Activated CD4-positive, CD25-positive, alpha-beta regulatory T cell treated with anti-CD3 and anti-CD28 coated beads, Interleukin-2, amount 50 U/mL, for 16 hours (primary cell): ENCODE data around the gene IRGC.

Experiments used
- DNase-seq: peaks from one replicate; pipeline ENCODE4 v3.0.0-alpha.2; 2020; ENCODE audit warnings: low read depth, low spot score

The IRGC gene

GRCh38 chr19:43691755-43692154 is 24.1 kb upstream of the IRGC start:
- no peak for DNase-seq

- no peak for DNase-seq
Measured at GRCh38 chr19:43692385-43692784, 23.5 kb upstream of the IRGC start.

- no peak for DNase-seq
Measured at GRCh38 chr19:43692877-43693276, 23.0 kb upstream of the IRGC start.

- no peak for DNase-seq
Measured at GRCh38 chr19:43694553-43694952, 21.3 kb upstream of the IRGC start.

GRCh38 chr19:43695985-43696704 is 19.7 kb upstream of the IRGC start:
- DNase-seq = no peak

GRCh38 chr19:43697295-43697694 is 18.6 kb upstream of the IRGC start:
- DNase-seq = no peak

GRCh38 chr19:43699506-43700394 is 16.1 kb upstream of the IRGC start:
- DNase-seq = no peak

GRCh38 chr19:43700395-43701000 is 15.4 kb upstream of the IRGC start:
- no peak for DNase-seq

- no peak for DNase-seq
Measured at GRCh38 chr19:43704002-43704705, 11.7 kb upstream of the IRGC start.

GRCh38 chr19:43705729-43706128 is 10.1 kb upstream of the IRGC start:
- DNase-seq = no peak

GRCh38 chr19:43707158-43707712 is 8.6 kb upstream of the IRGC start:
- no peak for DNase-seq

- no peak for DNase-seq
Measured at GRCh38 chr19:43708716-43709115, 7.2 kb upstream of the IRGC start.

- DNase-seq = no peak
Measured at GRCh38 chr19:43711751-43712355, 4.0 kb upstream of the IRGC start.

- DNase-seq = no peak
Measured at GRCh38 chr19:43713208-43713607, 2.7 kb upstream of the IRGC start.

- DNase-seq = no peak
Measured at GRCh38 chr19:43718627-43719377, 2.9 kb downstream of the IRGC start.

- DNase-seq = no peak
Measured at GRCh38 chr19:43719378-43719868, 3.5 kb downstream of the IRGC start.

- no peak for DNase-seq
Measured at GRCh38 chr19:43719918-43720317, 4.0 kb downstream of the IRGC start.

GRCh38 chr19:43720936-43721335 is 5.1 kb downstream of the IRGC start:
- no peak for DNase-seq

GRCh38 chr19:43721469-43722048 is 5.7 kb downstream of the IRGC start:
- DNase-seq = no peak

GRCh38 chr19:43723588-43723987 is 7.7 kb downstream of the IRGC start:
- no peak for DNase-seq
